HG03045 (cell line): ENCODE measurements around the gene BARX2.

Source experiments
- ATAC-seq: cut with Tn5 transposase; IDR thresholded peaks from one replicate; pipeline ENCODE4 v1.9.1; 2021; ENCODE audit warnings: mild to moderate bottlenecking, moderate library complexity; ENCODE audit not compliant: unreplicated experiment

The BARX2 gene

DNA sequence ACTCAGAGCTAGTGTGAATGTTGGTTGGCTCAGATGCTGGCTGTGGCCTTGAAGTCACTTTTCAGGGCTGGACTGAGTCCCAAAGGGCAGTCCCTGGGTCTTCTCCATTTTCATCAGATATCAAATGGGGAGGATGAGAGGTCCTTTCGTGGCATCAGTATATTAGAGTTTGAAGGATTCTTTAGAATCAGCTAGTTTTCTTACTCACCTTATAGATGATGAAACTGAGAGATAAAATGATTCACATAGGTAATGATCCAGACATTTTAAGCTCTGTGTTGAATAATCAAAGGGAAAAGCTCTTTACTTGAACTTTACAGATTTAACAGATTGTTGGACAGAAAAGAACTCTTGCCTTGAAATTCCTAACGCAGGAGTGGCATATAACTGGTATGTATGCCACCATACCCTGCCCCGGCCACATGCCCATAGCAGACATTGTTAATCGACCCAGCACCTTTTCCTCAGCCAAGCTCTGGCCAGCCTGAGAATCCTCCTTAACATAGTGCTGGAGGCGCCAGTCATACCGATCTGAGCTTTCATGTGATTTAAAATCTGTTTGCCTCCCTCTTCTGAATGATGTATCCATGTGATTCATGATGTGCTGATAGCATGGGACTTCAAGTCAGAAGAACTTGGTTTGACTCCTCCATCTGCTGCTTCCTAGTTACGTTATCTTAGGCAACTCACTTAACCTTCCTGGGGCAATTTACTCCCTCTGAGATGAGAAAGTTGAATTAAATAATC is 60.0 kb downstream of the BARX2 start:
- ATAC-seq: no peak

- ATAC-seq: no peak
Measured at GRCh38 chr11:129436573-129436972, 60.9 kb downstream of the BARX2 start.

DNA sequence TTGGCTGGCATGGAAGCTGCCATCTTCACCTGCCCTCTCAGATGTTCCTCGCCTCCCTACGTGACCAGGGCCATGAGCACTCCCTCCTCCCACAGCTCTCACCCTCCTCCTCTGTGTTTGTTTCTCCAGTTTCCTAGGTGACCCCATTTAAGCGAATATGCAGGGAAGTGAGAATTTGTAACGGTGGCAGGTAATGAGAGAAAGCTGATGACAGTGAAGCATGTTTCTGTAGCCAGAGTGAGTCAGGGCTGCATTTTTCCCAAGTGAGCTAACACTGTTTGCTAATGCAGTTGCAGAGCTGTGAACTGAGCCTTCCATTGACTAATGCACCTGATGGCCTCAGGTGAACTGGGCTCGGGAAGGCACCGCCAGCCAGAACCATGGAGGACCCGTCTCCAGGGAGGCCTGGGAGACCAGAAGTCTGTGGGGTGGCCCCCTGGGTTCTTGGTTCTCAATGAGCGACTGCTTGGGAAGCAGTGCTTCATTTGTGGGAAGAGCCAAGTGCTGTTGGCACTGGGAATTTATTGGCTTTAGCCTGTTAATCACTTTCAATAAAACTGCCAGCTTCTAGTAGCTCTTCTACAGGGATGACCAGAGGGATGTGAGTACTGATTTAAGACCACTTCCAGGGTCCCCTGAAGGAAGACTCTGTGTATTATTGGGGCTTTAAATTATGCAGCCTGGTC is 64.5 kb downstream of the BARX2 start:
- ATAC-seq: no peak

- no peak for ATAC-seq
Measured at GRCh38 chr11:129442171-129442570, 66.5 kb downstream of the BARX2 start.

GRCh38 chr11:129443276-129443675 is 67.6 kb downstream of the BARX2 start:
- ATAC-seq: no peak

GRCh38 chr11:129444274-129444673 is 68.6 kb downstream of the BARX2 start:
- no peak for ATAC-seq

- ATAC-seq: no peak
Measured at GRCh38 chr11:129445226-129445625, 69.6 kb downstream of the BARX2 start.

DNA sequence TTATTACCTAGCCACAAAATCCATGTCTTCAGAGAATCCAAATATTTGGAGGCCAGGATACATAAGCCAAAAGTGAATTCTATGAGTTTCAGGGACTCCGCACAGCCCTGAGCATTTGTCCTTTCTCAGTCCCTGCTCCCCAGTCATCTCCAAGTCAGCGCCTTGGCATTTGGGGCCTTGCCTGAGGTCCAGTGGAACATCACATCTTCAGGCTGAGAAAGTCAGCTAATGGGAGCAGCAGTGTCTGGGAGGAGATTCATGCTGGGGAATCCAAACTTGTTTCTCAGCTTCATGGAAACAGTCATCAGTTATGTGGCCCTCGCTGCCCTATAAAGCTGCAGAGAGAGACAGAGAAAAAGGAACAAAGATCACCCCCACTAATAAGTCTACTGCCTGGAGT is 70.9 kb downstream of the BARX2 start:
- no peak for ATAC-seq

- no peak for ATAC-seq
Measured at GRCh38 chr11:129447654-129448239, 72.1 kb downstream of the BARX2 start.

DNA sequence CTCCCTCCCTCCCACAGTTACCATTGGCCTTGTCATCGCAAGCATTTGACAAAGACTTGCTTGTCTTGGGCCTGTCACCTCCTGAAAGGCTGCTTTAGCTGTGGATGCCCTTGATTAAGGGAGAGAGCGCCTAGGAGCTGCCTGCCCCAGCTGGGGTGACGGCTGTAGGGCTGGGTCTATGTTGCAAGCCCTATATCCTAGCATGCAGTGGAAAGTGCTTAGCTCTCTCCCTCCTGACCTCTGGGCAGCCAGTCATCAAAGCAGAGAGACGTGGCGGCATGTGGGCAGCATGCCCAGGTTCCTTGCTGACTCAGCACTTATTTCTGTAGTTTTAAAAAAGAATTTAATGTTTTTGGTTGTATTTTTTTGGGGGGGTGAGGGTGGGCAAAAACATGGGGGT is 75.9 kb downstream of the BARX2 start:
- no peak for ATAC-seq

DNA sequence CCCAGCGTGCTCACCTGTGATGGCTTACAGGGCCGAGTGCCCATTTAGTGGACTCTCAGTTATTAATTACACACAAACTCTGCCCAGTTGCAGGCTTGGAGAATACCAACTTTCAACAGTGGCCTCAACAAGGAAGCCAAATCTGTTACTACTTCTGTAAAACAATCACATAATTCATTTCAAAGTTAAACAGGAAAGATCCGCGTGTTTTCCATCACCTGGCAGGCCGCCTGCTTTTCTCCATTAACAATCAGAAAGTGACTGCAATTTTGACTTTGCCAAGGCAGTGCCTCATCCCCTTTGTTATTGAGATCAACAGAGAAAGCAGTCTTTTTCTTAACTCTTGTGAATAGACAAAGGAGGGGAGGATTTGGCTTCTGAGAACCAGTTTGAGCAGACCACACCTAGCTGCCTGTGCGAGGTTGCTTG is 77.7 kb downstream of the BARX2 start:
- ATAC-seq: no peak

DNA sequence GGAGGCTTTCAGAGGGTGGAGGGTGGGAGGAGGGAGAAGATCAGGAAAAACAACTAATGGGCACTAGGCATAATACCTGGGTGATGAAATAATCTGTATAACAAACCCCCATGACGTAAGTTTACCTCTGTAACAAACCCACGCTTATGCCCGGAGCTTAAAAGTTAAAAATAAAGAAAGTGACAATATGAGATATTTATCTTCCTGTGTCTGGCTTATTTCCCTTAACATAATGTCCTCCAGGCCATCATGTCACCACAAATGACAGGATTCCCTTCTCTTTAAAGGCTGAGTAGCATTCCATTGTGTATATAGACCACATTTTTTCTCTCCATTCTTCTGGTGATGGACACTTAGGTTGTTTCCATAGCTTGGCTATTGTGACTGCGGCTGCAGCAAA is 79.5 kb downstream of the BARX2 start:
- ATAC-seq: no peak

DNA sequence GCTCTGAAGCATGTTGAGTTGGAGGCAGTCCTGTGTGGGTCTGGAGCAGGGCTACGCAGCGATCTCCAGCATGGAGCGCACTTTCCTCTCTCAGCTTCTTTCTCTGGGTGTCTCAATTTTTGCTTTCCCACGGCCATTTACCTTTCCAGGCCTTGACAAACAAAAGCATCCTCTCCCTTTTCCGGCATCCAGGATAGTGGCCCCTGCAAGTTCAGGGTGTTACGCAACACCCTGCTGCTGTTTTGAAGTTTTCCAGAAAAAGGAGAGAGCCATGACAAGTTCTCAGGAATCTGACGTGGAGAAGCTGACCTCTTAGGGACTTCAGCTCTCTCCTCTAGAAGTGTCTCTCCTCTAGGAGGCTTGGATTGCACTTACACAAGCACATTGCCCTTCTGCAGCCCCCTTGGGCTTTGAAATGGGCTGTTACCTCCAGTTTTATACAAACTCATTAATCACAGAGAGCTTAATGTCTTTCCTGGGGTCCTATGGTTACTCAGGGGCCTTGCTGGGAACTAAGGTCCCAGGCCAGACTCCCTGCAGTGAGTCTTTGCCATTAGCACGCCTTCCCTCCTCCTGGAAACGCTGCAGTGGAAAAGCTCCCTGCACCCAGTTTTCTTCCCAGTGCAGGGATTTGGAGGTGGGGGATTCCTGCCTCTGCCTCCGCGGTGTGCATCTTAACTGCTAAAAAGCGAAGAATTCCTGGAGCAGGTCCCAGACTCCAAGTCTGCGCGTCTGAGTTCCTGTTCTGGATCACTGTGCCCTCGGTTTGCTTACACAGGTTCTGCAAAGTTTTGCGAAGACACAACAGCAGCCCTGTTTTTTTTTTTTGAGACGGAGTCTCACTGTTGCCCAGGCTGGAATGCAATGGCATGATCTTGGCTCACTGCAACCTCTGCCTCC is 80.4 kb downstream of the BARX2 start:
- ATAC-seq: no peak

GRCh38 chr11:129457321-129457720 is 81.7 kb downstream of the BARX2 start:
- no peak for ATAC-seq

- no peak for ATAC-seq
Measured at GRCh38 chr11:129458278-129458677, 82.6 kb downstream of the BARX2 start.

DNA sequence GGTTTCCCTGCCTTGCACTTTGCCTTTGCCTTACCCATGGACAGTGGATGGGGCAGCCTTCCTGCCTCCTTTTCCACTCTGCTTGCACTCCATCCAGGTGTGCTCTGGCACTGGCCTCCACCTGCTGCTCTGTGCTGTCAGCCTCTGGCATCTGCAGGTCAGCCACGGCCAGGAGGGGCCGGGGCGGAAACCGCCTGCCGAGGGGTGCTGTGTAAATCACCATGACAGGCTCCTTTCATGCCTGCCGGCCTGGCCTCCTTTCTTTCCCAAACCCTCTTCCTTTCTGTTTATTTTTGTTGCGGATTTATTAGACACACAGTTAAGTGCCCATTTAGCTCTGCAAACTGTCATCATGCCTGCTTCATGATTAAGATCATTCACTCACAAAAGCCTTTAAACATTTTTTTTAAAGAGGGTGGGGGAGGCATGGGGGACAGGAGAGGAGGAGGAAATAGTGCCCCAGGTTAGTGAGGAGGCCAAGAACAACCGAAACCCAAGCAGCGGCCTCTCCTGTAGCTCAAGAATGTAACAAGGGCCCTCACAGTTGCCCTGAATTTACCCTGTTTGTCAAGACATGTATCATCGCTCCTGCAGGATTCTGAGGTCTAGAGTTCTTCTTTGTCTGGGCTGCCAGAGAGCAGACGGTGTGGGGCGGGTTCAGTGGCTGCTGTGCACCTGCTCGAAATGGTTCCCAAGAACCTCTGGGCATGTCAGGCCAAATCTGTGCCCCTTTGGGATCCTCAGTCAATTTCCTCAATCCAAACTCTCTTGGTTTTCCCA is 83.3 kb downstream of the BARX2 start:
- ATAC-seq: no peak

DNA sequence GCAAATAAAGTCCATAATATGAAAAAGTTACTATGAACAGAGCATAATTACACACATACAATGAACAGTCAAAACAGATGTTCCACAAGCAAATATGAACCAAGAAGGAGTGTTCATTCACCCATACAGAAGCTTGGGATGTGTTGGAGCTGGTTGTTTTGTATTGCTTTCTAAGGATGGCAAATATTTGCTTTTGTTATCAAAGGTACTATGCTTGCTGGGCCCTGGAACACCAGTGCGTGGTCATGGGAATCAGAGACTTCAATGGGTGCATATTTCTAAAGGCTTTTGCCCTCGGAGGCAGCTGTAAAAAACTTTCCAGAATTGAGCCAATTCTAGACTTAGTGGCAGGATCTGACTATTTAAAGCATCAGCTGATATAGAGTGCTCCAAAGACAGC is 85.1 kb downstream of the BARX2 start:
- no peak for ATAC-seq

GRCh38 chr11:129484068-129484467 is 108.4 kb downstream of the BARX2 start:
- ATAC-seq: no peak

- no peak for ATAC-seq
Measured at GRCh38 chr11:129489249-129489648, 113.6 kb downstream of the BARX2 start.

DNA sequence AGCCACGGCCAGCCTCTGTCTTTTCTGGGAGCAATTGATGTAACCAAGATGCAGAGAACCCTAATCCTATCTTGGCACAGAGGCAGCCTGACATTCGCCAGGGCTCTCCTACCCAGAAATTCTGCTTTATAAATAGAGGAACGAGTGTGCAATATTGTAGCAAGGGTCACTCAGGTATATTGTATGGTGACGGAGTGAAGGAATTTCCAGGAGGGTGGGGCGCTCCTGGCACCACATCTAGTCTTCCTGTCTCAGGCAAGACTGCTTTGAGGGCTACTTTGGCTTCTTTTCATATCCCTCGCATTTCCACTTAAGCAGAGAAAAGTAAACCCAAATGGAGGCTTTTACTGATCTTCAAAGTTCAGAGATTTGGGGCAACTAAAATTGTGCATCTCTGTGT is 114.4 kb downstream of the BARX2 start:
- no peak for ATAC-seq
